GM18909 (cell line): ENCODE data around the gene IL36RN.
"Not testable (repeated sequence)": the region's sequence is repeated elsewhere in the genome, so short reads cannot be mapped to it uniquely, and the experiment has no call there.

Experiments used
- ATAC-seq: cut with Tn5 transposase; IDR thresholded peaks from one replicate; pipeline ENCODE4 v1.9.1; 2021; ENCODE audit warnings: mild to moderate bottlenecking; ENCODE audit not compliant: unreplicated experiment, poor library complexity

Gene IL36RN

GRCh38 chr2:113092864-113093612, 34.0 kb downstream of the IL36RN start:
- ATAC-seq = no peak

GRCh38 chr2:113093613-113093977, 34.6 kb downstream of the IL36RN start:
- no peak for ATAC-seq

- not testable (repeated sequence) for ATAC-seq
Measured at GRCh38 chr2:113096306-113096705, 37.3 kb downstream of the IL36RN start.

- not testable (repeated sequence) for ATAC-seq
Measured at GRCh38 chr2:113096842-113097618, 38.0 kb downstream of the IL36RN start.

- ATAC-seq = peak; percentile 46
Measured at GRCh38 chr2:113098041-113098440, 39.0 kb downstream of the IL36RN start.

GRCh38 chr2:113098532-113098931, 39.5 kb downstream of the IL36RN start:
- no peak for ATAC-seq

GRCh38 chr2:113102133-113102532, 43.1 kb downstream of the IL36RN start:
- no peak for ATAC-seq

- no peak for ATAC-seq
Measured at GRCh38 chr2:113103277-113103676, 44.3 kb downstream of the IL36RN start.

- no peak for ATAC-seq
Measured at GRCh38 chr2:113104054-113104611, 45.1 kb downstream of the IL36RN start.

GRCh38 chr2:113105047-113105785, 46.2 kb downstream of the IL36RN start:
- ATAC-seq = no peak

- ATAC-seq = no peak
Measured at GRCh38 chr2:113111121-113111520, 52.1 kb downstream of the IL36RN start.

- no peak for ATAC-seq
Measured at GRCh38 chr2:113111823-113112287, 52.9 kb downstream of the IL36RN start.

- ATAC-seq = no peak
Measured at GRCh38 chr2:113112441-113112840, 53.4 kb downstream of the IL36RN start.

GRCh38 chr2:113112871-113113270, 53.9 kb downstream of the IL36RN start:
- no peak for ATAC-seq

- ATAC-seq = no peak
Measured at GRCh38 chr2:113113807-113114206, 54.8 kb downstream of the IL36RN start.
